PC-3 (cell line): ENCODE results near the gene CLDN24. TPM values are rescaled to one million over a fixed set of nuclear protein-coding genes. Genes with fewer than 3 reads are reported as not detected.

ENCODE experiments used
- ATAC-seq: fragments of 200-7000 bp; cut with Tn5 transposase; 2 replicates; pipeline ENCODE4 v1.9.1; 2020; ENCODE audit warnings: mild to moderate bottlenecking, moderate library complexity
- BruUV-seq: library from RNA; stranded (reverse); fragments of 400-500 nt; replicated peaks from 2 replicates; lab custom pipeline; 2021; lab: Mats Ljungman, UMichigan
- CTCF ChIA-PET: fragments of 300-600 bp; sonication (Branson Sonifier 250); formaldehyde crosslinking; loops from one replicate; lab custom pipeline; 2022; ENCODE audit warnings: antibody characterized with exemption; lab: Charles Lee
- POLR2A ChIA-PET: fragments of 300-600 bp; sonication (Branson Sonifier 250); formaldehyde crosslinking; loops from one replicate; lab custom pipeline; 2022; ENCODE audit warnings: antibody characterized with exemption; ENCODE audit not compliant: unreplicated experiment; lab: Charles Lee
- DNase-seq: peaks from one replicate; pipeline ENCODE4 v3.0.0-alpha.2; 2015
- H2AFZ ChIP-seq: fragments of 300-600 bp; sonication (generic); 2 replicates; pipeline ENCODE4 v1.6.0; 2016; ENCODE audit warnings: antibody characterized with exemption, low read length
- H3F3A ChIP-seq: fragments of 300-600 bp; sonication (generic); one replicate; pipeline ENCODE4 v1.6.0; 2017; ENCODE audit warnings: antibody characterized with exemption, low read length, control low read depth, mild to moderate bottlenecking; ENCODE audit not compliant: unreplicated experiment
- H3K27ac ChIP-seq: fragments of 300-600 bp; sonication (generic); 2 replicates; pipeline ENCODE4 v1.5.1; 2016; ENCODE audit warnings: mild to moderate bottlenecking, low read length
- H3K27me3 ChIP-seq: fragments of 300-600 bp; sonication (generic); 2 replicates; pipeline ENCODE4 v1.6.1; 2016; ENCODE audit warnings: low read length, mixed read lengths
- H3K36me3 ChIP-seq: fragments of 300-600 bp; sonication (generic); 2 replicates; pipeline ENCODE4 v1.6.1; 2016; ENCODE audit warnings: low read depth, mixed run types, low read length, mixed read lengths
- H3K4me1 ChIP-seq: fragments of 300-600 bp; sonication (generic); 2 replicates; pipeline ENCODE4 v1.5.1; 2016; ENCODE audit warnings: low read length; ENCODE audit not compliant: insufficient read depth
- H3K4me2 ChIP-seq: fragments of 300-600 bp; sonication (generic); 2 replicates; pipeline ENCODE4 v1.6.0; 2016; ENCODE audit warnings: low read length
- H3K4me3 ChIP-seq: fragments of 300-600 bp; sonication (generic); 2 replicates; pipeline ENCODE4 v1.5.1; 2016; ENCODE audit warnings: mild to moderate bottlenecking, low read length, mixed read lengths
- H3K79me2 ChIP-seq: fragments of 300-600 bp; sonication (generic); 2 replicates; pipeline ENCODE4 v1.6.1; 2017; ENCODE audit warnings: low read length, mixed read lengths
- H3K9ac ChIP-seq: fragments of 300-600 bp; sonication (generic); 2 replicates; pipeline ENCODE4 v1.6.0; 2016; ENCODE audit warnings: mild to moderate bottlenecking, low read length
- H3K9me2 ChIP-seq: fragments of 300-600 bp; sonication (generic); replicated peaks from 2 replicates; pipeline ENCODE4 v1.6.1; 2016; ENCODE audit warnings: mixed run types, low read length, mixed read lengths
- H3K9me3 ChIP-seq: fragments of 300-600 bp; sonication (generic); 2 replicates; pipeline ENCODE4 v1.6.1; 2016; ENCODE audit warnings: low read length, mixed read lengths
- H4K20me1 ChIP-seq: fragments of 300-600 bp; sonication (generic); 2 replicates; pipeline ENCODE4 v1.6.1; 2016; ENCODE audit warnings: low read length, mixed read lengths
- EZH2 ChIP-seq: fragments of 300-600 bp; sonication (generic); IDR thresholded peaks from one replicate; pipeline ENCODE4 v1.6.1; 2017; ENCODE audit warnings: antibody characterized with exemption, mild to moderate bottlenecking, low read length; ENCODE audit not compliant: unreplicated experiment
- EZH2phosphoT487 ChIP-seq: fragments of 300-600 bp; sonication (generic); IDR thresholded peaks from 2 replicates; pipeline ENCODE4 v1.6.1; 2018; ENCODE audit warnings: mild to moderate bottlenecking, antibody characterized with exemption, low read length, borderline replicate concordance
- intact Hi-C: fragments of 100-400 bp; cut with micrococcal nuclease; formaldehyde crosslinking; loops from 2 replicates; pipeline ENCODE4 v1.9.0; 2023
- total RNA-seq: library from RNA; depleted of rRNA; stranded (reverse); fragments of >200 nt; gene quantifications from 2 replicates; pipeline ENCODE4 v1.2.3, GENCODE V29; 2014
- TF ChIP-seq, protein P1 (sequence below): fragments of 300-600 bp; sonication (generic); conservative IDR thresholded peaks from 2 replicates; pipeline ENCODE4 v1.5.1; 2017; ENCODE audit warnings: antibody characterized with exemption, low read depth, mild to moderate bottlenecking, low read length

CLDN24 gene
- total RNA-seq, 1 experiment from 2014 or later, result not detected

DNA sequence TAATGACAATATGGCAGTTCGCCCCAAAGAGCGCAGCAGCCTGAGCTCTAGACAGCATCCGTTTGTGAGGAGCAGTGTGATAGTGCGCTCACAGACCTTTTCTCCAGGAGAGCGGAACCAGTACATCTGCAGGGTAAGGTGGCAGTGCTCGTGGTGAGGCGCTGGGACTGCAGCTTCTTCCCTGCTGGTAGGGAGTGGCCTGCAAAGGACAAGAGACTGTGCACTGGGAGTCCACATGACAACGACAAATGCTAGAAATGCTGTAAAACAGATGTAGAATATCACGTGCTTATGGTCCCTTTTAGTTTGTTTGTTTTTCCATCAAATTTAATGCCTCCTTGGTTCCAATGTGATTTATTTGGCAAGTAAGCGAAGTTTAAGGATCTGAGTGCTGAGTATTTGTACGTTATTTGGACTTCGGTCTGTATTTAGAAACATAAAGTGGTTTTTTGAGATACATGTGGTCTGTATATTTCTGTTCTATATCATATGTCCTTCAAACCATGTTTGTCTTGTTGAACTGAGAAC, 37.9 kb downstream of the CLDN24 start:
- Histone ChIP-seq H3K9ac (no peak overlapping the region), H3F3A (no peaks in the 10 kb centered on the region), H3K27me3 (no peaks in the 10 kb centered on the region), H4K20me1 (no peaks in the 10 kb centered on the region), H3K9me3 (no peaks in the 10 kb centered on the region), H3K4me1 (peaks cover 16% of the 10 kb centered on the region; the same call in 1 of the 2 replicates), H3K36me3 (peaks cover 7% of the 10 kb centered on the region; the same call in 1 of the 2 replicates), H3K9me2 (no peaks in the 10 kb centered on the region), H3K4me3 (no peak overlapping the region), H3K27ac (no peak overlapping the region), H2AFZ (no peak overlapping the region), H3K4me2 (no peak overlapping the region), H3K79me2 (no peaks in the 10 kb centered on the region)
- no peak for DNase-seq
- TF ChIP-seq EZH2phosphoT487, result no peak
- no peak for TF ChIP-seq EZH2
- TF ChIP-seq, protein P1, sequence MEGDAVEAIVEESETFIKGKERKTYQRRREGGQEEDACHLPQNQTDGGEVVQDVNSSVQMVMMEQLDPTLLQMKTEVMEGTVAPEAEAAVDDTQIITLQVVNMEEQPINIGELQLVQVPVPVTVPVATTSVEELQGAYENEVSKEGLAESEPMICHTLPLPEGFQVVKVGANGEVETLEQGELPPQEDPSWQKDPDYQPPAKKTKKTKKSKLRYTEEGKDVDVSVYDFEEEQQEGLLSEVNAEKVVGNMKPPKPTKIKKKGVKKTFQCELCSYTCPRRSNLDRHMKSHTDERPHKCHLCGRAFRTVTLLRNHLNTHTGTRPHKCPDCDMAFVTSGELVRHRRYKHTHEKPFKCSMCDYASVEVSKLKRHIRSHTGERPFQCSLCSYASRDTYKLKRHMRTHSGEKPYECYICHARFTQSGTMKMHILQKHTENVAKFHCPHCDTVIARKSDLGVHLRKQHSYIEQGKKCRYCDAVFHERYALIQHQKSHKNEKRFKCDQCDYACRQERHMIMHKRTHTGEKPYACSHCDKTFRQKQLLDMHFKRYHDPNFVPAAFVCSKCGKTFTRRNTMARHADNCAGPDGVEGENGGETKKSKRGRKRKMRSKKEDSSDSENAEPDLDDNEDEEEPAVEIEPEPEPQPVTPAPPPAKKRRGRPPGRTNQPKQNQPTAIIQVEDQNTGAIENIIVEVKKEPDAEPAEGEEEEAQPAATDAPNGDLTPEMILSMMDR, result no peak
- peak; percentile 47 for ATAC-seq
- ChIA-PET CTCF (no interaction called here), POLR2A (no interaction called here)
- BruUV-seq, result no TSS peak
- intact Hi-C loops, result loop anchor here (2.0 to 5.0 kb wide), 2 partner anchors 50 to 123 kb away; no protein-coding TSS in a partner anchor

DNA sequence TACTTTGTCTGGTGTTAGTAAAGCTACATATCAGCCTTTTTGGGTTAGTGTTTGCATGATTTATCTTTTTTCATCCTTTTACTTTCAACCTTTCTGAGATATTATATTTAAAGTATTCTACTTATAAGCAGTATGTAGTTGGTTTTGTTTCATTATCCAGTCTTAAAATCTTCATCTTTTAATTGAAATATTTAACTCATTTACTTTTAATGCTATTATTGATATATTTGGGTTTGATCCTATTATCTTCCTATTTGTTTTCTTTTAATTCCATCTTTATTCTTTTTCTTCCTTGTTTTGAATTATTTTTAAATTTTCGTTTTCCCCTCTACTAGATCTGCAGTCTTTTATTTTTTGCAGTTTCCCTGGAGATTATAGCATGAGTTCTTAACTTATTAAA, 46.1 kb downstream of the CLDN24 start:
- Histone ChIP-seq H3K36me3 (peaks cover 29% of the 10 kb centered on the region), H3K4me2 (no peak overlapping the region), H4K20me1 (no peaks in the 10 kb centered on the region), H3K27ac (no peak overlapping the region), H3K9me2 (no peaks in the 10 kb centered on the region), H3K4me1 (no peaks in the 10 kb centered on the region), H2AFZ (no peak overlapping the region), H3K4me3 (no peak overlapping the region), H3K9me3 (0 out of 2 replicates have a peak, but pooled peaks cover 7% of the 10 kb centered on the region), H3F3A (no peaks in the 10 kb centered on the region), H3K9ac (no peak overlapping the region), H3K79me2 (no peaks in the 10 kb centered on the region), H3K27me3 (no peaks in the 10 kb centered on the region)
- ATAC-seq (no peak), DNase-seq (no peak)
- intact Hi-C loops, result no loop called here
- no peak for TF ChIP-seq EZH2
- TF ChIP-seq EZH2phosphoT487, result no peak
- TF ChIP-seq, protein P1, result no peak
- CTCF ChIA-PET, result no interaction called here
- POLR2A ChIA-PET, result no interaction called here
- BruUV-seq, result no TSS peak

DNA sequence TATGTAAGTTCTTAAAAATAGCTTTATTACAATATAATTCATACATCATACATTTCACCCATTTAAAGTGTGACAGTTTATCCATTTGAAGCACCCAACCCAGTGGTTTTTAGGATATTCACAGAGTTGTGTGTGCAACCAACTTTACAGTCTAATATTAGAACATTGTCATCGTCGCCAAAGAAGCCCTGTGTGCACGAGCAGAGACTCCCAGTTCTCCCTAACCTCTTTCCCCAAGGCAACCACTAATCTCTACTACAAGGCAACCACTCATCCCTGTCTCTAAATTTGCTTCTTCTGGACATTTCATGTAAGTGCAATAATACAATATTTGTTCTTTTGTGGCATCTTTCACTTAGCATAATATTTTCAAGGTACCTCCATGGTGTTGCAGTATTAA, 49.8 kb downstream of the CLDN24 start:
- no peaks in the 10 kb centered on the region for H4K20me1 ChIP-seq
- TF ChIP-seq, protein P1, result no peak
- TF ChIP-seq EZH2phosphoT487 (no peak), EZH2 (no peak)
- POLR2A ChIA-PET, result no interaction called here
- DNase-seq (no peak), ATAC-seq (no peak)
- H2AFZ ChIP-seq, result no peak overlapping the region
- H3K9ac ChIP-seq, result no peak overlapping the region
- CTCF ChIA-PET, result no interaction called here
- H3K9me2 ChIP-seq, result no peaks in the 10 kb centered on the region
- no peak overlapping the region for H3K27ac ChIP-seq
- no TSS peak for BruUV-seq
- 0 out of 2 replicates have a peak, but pooled peaks cover 7% of the 10 kb centered on the region for H3K9me3 ChIP-seq
- H3K4me1 ChIP-seq, result no peaks in the 10 kb centered on the region
- no peaks in the 10 kb centered on the region for H3F3A ChIP-seq
- no peak overlapping the region for H3K4me2 ChIP-seq
- intact Hi-C loops, result no loop called here
- H3K27me3 ChIP-seq, result no peaks in the 10 kb centered on the region
- H3K79me2 ChIP-seq, result no peaks in the 10 kb centered on the region
- no peak overlapping the region for H3K4me3 ChIP-seq
- H3K36me3 ChIP-seq, result peaks cover 29% of the 10 kb centered on the region
